Hematopoietic multipotent progenitor cell treated with erythropoietin and hydrocortisone succinate and interleukin-3 and kit ligand, for 6 days (in vitro differentiated cells): ENCODE data around the gene ENTPD8.
"Not testable (repeated sequence)": the region's sequence is repeated elsewhere in the genome, so short reads cannot be mapped to it uniquely, and the experiment has no call there.

Experiments
- DNase-seq: peaks from one replicate; pipeline ENCODE4 v3.0.0-alpha.2; 2015

ENTPD8 gene

GRCh38 chr9:137429546-137429890 is 11.6 kb downstream of the ENTPD8 start:
- no peak for DNase-seq

GRCh38 chr9:137428841-137429545 is 12.2 kb downstream of the ENTPD8 start:
- DNase-seq = no peak

GRCh38 chr9:137428311-137428630 is 12.9 kb downstream of the ENTPD8 start:
- DNase-seq = no peak

GRCh38 chr9:137427454-137428310 is 13.5 kb downstream of the ENTPD8 start:
- no peak for DNase-seq

GRCh38 chr9:137426018-137426681 is 15.0 kb downstream of the ENTPD8 start:
- DNase-seq = no peak

- no peak for DNase-seq
Measured at GRCh38 chr9:137423514-137424291, 17.5 kb downstream of the ENTPD8 start.

GRCh38 chr9:137422604-137423513 is 18.3 kb downstream of the ENTPD8 start, which contains the start of the genes EXD3 and NOXA1:
Gene EXD3, minus strand, starts transcription at chr9:137423162. Its CDS starts 27,805 bp downstream, at chr9:137395357.
Gene NOXA1, plus strand, starts transcription at chr9:137423393. Its CDS starts 137 bp downstream, at chr9:137423530.
- peak; percentile 96 for DNase-seq

GRCh38 chr9:137421838-137422603 is 19.1 kb downstream of the ENTPD8 start:
- no peak for DNase-seq

GRCh38 chr9:137417161-137418021 is 23.8 kb downstream of the ENTPD8 start:
- no peak for DNase-seq

GRCh38 chr9:137416563-137417151 is 24.5 kb downstream of the ENTPD8 start:
- no peak for DNase-seq

GRCh38 chr9:137416006-137416562 is 25.1 kb downstream of the ENTPD8 start:
- no peak for DNase-seq

GRCh38 chr9:137415451-137415850 is 25.7 kb downstream of the ENTPD8 start:
- DNase-seq = no peak

GRCh38 chr9:137412431-137412830 is 28.7 kb downstream of the ENTPD8 start:
- no peak for DNase-seq

- peak; percentile 88 for DNase-seq
Measured at GRCh38 chr9:137411645-137412380, 29.3 kb downstream of the ENTPD8 start.

- no peak for DNase-seq
Measured at GRCh38 chr9:137411260-137411644, 29.9 kb downstream of the ENTPD8 start.

GRCh38 chr9:137410891-137411249 is 30.3 kb downstream of the ENTPD8 start:
- no peak for DNase-seq

GRCh38 chr9:137410236-137410890 is 30.8 kb downstream of the ENTPD8 start:
- not testable (repeated sequence) for DNase-seq

- DNase-seq = no peak
Measured at GRCh38 chr9:137409515-137409914, 31.6 kb downstream of the ENTPD8 start.
